CD4-positive, alpha-beta T cell (primary cell): ENCODE data around the gene CDC42BPA. TPM values are rescaled to one million over a fixed set of nuclear protein-coding genes. Genes with fewer than 3 reads are reported as not detected.

Source experiments
- ATAC-seq: fragments of 200-7000 bp; cut with Tn5 transposase; one replicate; pipeline ENCODE4 v1.10.0; 2022; ENCODE audit warnings: mild to moderate bottlenecking; ENCODE audit not compliant: poor library complexity
- CTCF ChIA-PET: fragments of 350-600 bp; sonication (Branson Sonifier 250); formaldehyde crosslinking; loops from one replicate; lab custom pipeline; 2021; ENCODE audit warnings: antibody characterized with exemption, inconsistent platforms; lab: Charles Lee
- POLR2A ChIA-PET: fragments of 350-600 bp; sonication (Branson Sonifier 250); formaldehyde crosslinking; loops from one replicate; lab custom pipeline; 2021; ENCODE audit warnings: antibody characterized with exemption, inconsistent platforms; lab: Charles Lee
- DNase-seq, 14 experiments: peaks; one replicate each; pipeline ENCODE4 v3.0.0-alpha.2; 2013 to 2020; ENCODE audit warnings: mixed read lengths in 2 of 14
- H3K27ac ChIP-seq, 2 donors: one replicate each; pipeline versions ENCODE4 v1.5.1 to v1.7.0; 2013; ENCODE audit warnings: low read length in 2 of 2, low read depth in 1 of 2, mild to moderate bottlenecking in 1 of 2
- H3K27me3 ChIP-seq, 2 experiments: 1 replicate in 1 of 2; 2 replicates in 1 of 2; pipeline versions ENCODE4 v1.6.1 to v1.7.0; 2013; ENCODE audit warnings: low read length in 2 of 2, control low read depth in 1 of 2, mild to moderate bottlenecking in 1 of 2, moderate library complexity in 1 of 2; ENCODE audit not compliant: insufficient read depth in 2 of 2, control insufficient read depth in 1 of 2
- H3K36me3 ChIP-seq: one replicate; pipeline ENCODE4 v1.6.1; 2013; ENCODE audit warnings: low read length, control low read depth; ENCODE audit not compliant: insufficient read depth
- H3K4me1 ChIP-seq: one replicate; pipeline ENCODE4 v1.6.1; 2013; ENCODE audit warnings: low read length, control low read depth; ENCODE audit not compliant: insufficient read depth
- H3K4me3 ChIP-seq: one replicate; pipeline ENCODE4 v1.5.1; 2013; ENCODE audit warnings: mild to moderate bottlenecking, low read length, moderate library complexity
- H3K9me3 ChIP-seq, 2 experiments: 1 replicate in 1 of 2; 2 replicates in 1 of 2; pipeline versions ENCODE4 v1.6.1 to v1.7.0; 2013; ENCODE audit warnings: low read length in 2 of 2, mild to moderate bottlenecking in 2 of 2, control low read depth in 1 of 2, moderate library complexity in 1 of 2; ENCODE audit not compliant: control insufficient read depth in 1 of 2, insufficient read depth in 1 of 2
- H3K27ac Mint-ChIP-seq: one replicate; pipeline ENCODE4 v1.8.0; 2020; ENCODE audit warnings: mixed read lengths
- H3K27me3 Mint-ChIP-seq: one replicate; pipeline ENCODE4 v1.8.0; 2021; ENCODE audit warnings: mixed read lengths
- H3K36me3 Mint-ChIP-seq: one replicate; pipeline ENCODE4 v1.8.0; 2021; ENCODE audit warnings: low read depth, mixed read lengths
- H3K4me1 Mint-ChIP-seq: one replicate; pipeline ENCODE4 v1.8.0; 2021; ENCODE audit warnings: low read depth, mixed read lengths
- H3K4me3 Mint-ChIP-seq: one replicate; pipeline ENCODE4 v1.8.0; 2020; ENCODE audit warnings: mild to moderate bottlenecking, mixed read lengths
- H3K9me3 Mint-ChIP-seq: one replicate; pipeline ENCODE4 v1.8.0; 2020; ENCODE audit warnings: mixed read lengths
- CTCF ChIP-seq: fragments of 200-600 bp; IDR thresholded peaks from one replicate; pipeline ENCODE4 v1.8.0; 2022; ENCODE audit warnings: antibody characterized with exemption, mild to moderate bottlenecking
- intact Hi-C, 2 experiments: fragments of 100-400 bp; cut with DNase I in 1 of 2; cut with micrococcal nuclease in 1 of 2; formaldehyde crosslinking; loops; one replicate each; pipeline versions ENCODE4 v1.15.1 to v1.9.0; 2023 to 2025; cut with DNase I, micrococcal nuclease
- total RNA-seq, 174 experiments: library from RNA in 2 of 174; stranded (reverse) in 2 of 174; gene quantifications; one replicate each; pipeline ENCODE4 v1.2.3 and lab custom pipeline; 2021 to 2026

Gene CDC42BPA
- total RNA-seq, 2 experiments from 2014 or later = 2.2 to 3.0 TPM

GRCh38 chr1:226943156-226943555 is 375.1 kb downstream of the CDC42BPA start:
- Histone ChIP-seq H3K27ac (no peak overlapping the region), H3K36me3 (no peaks in the 10 kb centered on the region), H3K4me3 (no peak overlapping the region), H3K4me1 (peaks cover 53% of the 10 kb centered on the region), H3K27me3 (no peaks in the 10 kb centered on the region), H3K9me3 (peaks cover 0 to 3% of the 10 kb centered on the region in 2 experiments)
- CTCF ChIA-PET = interaction anchor here (1.0 kb wide), 1 partner anchor 59 kb away, joined by 3 read pairs; no protein-coding TSS in a partner anchor
- H3K4me3 Mint-ChIP-seq = no peak overlapping the region
- no peaks in the 10 kb centered on the region for H3K27me3 Mint-ChIP-seq
- POLR2A ChIA-PET = no interaction called here
- no peak for TF ChIP-seq CTCF
- peaks cover 87% of the 10 kb centered on the region for H3K4me1 Mint-ChIP-seq
- ATAC-seq (no peak), DNase-seq (no peak)
- intact Hi-C loops = loop anchor here in 1 of 2 experiments (10.0 kb wide), 1 partner anchor 1142 kb away; the partner anchor contains the start of gene ARF1
- no peaks in the 10 kb centered on the region for H3K9me3 Mint-ChIP-seq
- H3K36me3 Mint-ChIP-seq = peaks cover 27% of the 10 kb centered on the region
- H3K27ac Mint-ChIP-seq = peak overlapping the region; percentile 55

GRCh38 chr1:226942392-226942791 is 375.9 kb downstream of the CDC42BPA start:
- POLR2A ChIA-PET = no interaction called here
- Histone ChIP-seq H3K9me3 (no peaks in the 10 kb centered on the region), H3K27me3 (no peaks in the 10 kb centered on the region), H3K36me3 (no peaks in the 10 kb centered on the region), H3K27ac (no peak overlapping the region), H3K4me1 (peaks cover 56% of the 10 kb centered on the region), H3K4me3 (no peak overlapping the region)
- ATAC-seq (no peak), DNase-seq (no peak)
- TF ChIP-seq CTCF = no peak
- Mint-ChIP-seq H3K27me3 (no peaks in the 10 kb centered on the region), H3K27ac (peak overlapping the region; percentile 95), H3K36me3 (peaks cover 25% of the 10 kb centered on the region), H3K4me3 (peak overlapping the region; percentile 74), H3K9me3 (no peaks in the 10 kb centered on the region), H3K4me1 (peaks cover 87% of the 10 kb centered on the region)
- CTCF ChIA-PET = no interaction called here
- intact Hi-C loops = loop anchor here in 1 of 2 experiments (10.0 kb wide), 1 partner anchor 1142 kb away; the partner anchor contains the start of gene ARF1

GRCh38 chr1:226940806-226941067 is 377.6 kb downstream of the CDC42BPA start:
- Histone ChIP-seq H3K9me3 (no peaks in the 10 kb centered on the region), H3K36me3 (no peaks in the 10 kb centered on the region), H3K27ac (peak overlapping the region in 1 of 2 donors; percentile 98), H3K27me3 (no peaks in the 10 kb centered on the region), H3K4me1 (peaks cover 46% of the 10 kb centered on the region), H3K4me3 (peak overlapping the region; percentile 94)
- peak overlapping the region; percentile 91 for H3K4me3 Mint-ChIP-seq
- DNase-seq (no peak), ATAC-seq (no peak)
- intact Hi-C loops = loop anchor here (1.0 to 10.0 kb wide), 2 partner anchors 314 to 1144 kb away; partner anchors contain the start of gene ARF1 (in 1 of the 2)
- peaks cover 21% of the 10 kb centered on the region for H3K36me3 Mint-ChIP-seq
- H3K4me1 Mint-ChIP-seq = peaks cover 73% of the 10 kb centered on the region
- CTCF ChIA-PET = interaction anchor here (1.2 kb wide), 1 partner anchor 533 kb away, joined by 5 read pairs; the partner anchor contains the start of gene PARP1
- no peaks in the 10 kb centered on the region for H3K9me3 Mint-ChIP-seq
- no peaks in the 10 kb centered on the region for H3K27me3 Mint-ChIP-seq
- no peak for TF ChIP-seq CTCF
- peak overlapping the region; percentile 95 for H3K27ac Mint-ChIP-seq
- POLR2A ChIA-PET = interaction anchor here (0.5 to 2.9 kb wide), 15 partner anchors 9 to 1546 kb away, joined by 3 to 53 read pairs (median 5); partner anchors contain the start of genes CDC42BPA, H3-3A, ITPKB and LBR
